Measurements from ENCODE around the gene POLR3GL.
"Not testable (repeated sequence)": the region's sequence is repeated elsewhere in the genome, so short reads cannot be mapped to it uniquely, and the experiment has no call there.

POLR3GL gene

GRCh38 chr1:146020058-146021049, 55.9 kb downstream of the POLR3GL start:
- no peak for DNase-seq (ENCODE audit: low read depth in 2 of 2)

GRCh38 chr1:146021050-146021445, 56.6 kb downstream of the POLR3GL start:
- DNase-seq (ENCODE audit: low read depth in 2 of 2), result no peak

- no peak for DNase-seq (ENCODE audit: low read depth in 2 of 2)
Observed at GRCh38 chr1:146021622-146022402, 57.3 kb downstream of the POLR3GL start, which contains the start of gene HJV. HJV (minus strand) TSS chr1:146021735; CDS start chr1:146020231, 1,504 bp downstream.

- no peak for DNase-seq (ENCODE audit: low read depth in 2 of 2)
Observed at GRCh38 chr1:146022403-146023127, 58.1 kb downstream of the POLR3GL start.

- not testable (repeated sequence) for DNase-seq (ENCODE audit: low read depth in 2 of 2)
Observed at GRCh38 chr1:146025787-146026495, 61.5 kb downstream of the POLR3GL start.

- DNase-seq (ENCODE audit: low read depth in 2 of 2), result not testable (repeated sequence)
Observed at GRCh38 chr1:146026650-146027049, 62.2 kb downstream of the POLR3GL start.
